SKM-1 (cell line): ENCODE data around the gene DHRS3.
"Not testable (repeated sequence)": the region's sequence is repeated elsewhere in the genome, so short reads cannot be mapped to it uniquely, and the experiment has no call there.

Source experiments
- DNase-seq: peaks from one replicate; lab custom pipeline; 2025; ENCODE audit not compliant: unreplicated experiment; lab: John Stamatoyannopoulos, UW

DHRS3 gene

GRCh38 chr1:12578860-12579422 is 39.1 kb downstream of the DHRS3 start:
- DNase-seq: no peak

GRCh38 chr1:12577020-12577419 is 41.0 kb downstream of the DHRS3 start:
- DNase-seq: no peak

DNA sequence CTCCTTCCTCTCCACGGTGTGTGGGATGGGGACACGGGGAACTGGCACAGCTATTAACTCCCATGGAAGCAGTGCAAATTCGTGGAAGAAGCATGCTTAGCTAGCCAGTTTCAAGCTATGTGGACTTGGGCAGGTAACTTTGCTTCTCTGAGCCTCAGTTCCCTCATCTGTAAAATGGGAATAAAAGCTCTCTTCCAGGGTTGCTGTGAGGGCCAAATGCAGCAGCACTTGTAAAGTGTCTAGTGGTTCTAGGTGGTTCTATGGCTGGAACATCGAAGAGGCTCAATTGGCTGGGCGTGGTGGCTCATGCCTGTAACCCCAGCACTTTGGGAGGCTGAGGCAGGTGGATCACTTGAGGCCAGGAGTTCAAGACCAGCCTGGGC is 43.3 kb downstream of the DHRS3 start:
- DNase-seq: no peak

DNA sequence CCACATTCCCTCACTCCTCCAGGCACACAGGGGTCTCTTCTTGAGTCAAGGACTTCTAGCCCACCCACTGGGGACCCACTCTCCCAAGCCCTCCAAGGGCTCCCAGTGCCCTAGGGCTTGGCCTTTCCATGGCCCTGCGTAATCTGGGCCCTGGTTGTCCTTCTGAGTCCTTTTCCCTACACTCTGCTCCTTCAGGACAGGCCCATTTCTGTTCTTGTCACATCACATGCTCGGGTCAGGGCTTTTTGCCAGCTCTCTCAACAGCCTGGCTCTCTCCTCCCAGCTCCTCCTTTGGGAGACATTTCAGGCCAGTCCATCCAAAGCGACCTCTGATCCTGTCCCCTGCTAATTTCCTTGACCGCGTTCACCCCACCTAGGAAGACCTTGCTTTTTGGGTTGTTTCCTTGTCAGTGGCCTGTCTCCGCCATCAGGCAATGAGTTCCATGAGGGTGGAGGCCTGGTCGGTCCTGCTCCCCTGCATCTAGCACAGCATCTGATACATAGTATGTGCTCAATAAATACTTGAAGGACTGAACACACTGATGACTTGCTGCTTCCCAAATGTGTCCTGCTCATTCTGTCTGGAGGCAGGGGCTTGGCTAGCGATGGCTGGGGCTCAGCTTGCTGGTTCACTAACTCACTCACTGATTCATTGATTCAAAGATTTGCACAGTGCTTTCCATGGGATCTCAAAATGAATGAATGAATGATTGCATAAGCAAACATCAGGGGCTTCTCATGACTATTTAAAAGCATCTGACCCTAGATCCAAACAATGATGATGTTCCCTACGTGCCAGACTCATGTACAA is 44.8 kb downstream of the DHRS3 start:
- no peak for DNase-seq

GRCh38 chr1:12572522-12572921 is 45.5 kb downstream of the DHRS3 start:
- DNase-seq: no peak

DNA sequence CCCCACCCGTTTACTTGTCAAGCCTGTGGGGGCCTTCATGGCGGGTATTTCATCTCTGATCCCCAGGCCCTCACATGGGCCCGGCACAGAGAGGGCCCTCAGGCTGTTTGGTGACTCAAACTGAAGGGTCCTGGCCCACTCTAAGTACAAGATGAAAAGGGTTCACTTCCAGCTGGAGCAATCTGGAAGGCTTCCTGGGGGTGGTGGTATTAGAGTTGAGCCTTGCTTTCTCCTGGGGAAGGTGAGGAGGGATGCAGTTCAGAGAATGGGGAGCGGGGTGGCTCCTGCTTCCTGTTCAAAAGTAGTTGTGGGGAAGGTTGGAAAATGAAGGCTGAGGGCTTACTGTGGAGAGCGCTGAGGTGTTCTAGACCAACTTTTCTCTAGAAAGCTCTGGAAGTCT is 47.7 kb downstream of the DHRS3 start:
- no peak for DNase-seq

GRCh38 chr1:12568009-12568767 is 49.8 kb downstream of the DHRS3 start:
- no peak for DNase-seq

DNA sequence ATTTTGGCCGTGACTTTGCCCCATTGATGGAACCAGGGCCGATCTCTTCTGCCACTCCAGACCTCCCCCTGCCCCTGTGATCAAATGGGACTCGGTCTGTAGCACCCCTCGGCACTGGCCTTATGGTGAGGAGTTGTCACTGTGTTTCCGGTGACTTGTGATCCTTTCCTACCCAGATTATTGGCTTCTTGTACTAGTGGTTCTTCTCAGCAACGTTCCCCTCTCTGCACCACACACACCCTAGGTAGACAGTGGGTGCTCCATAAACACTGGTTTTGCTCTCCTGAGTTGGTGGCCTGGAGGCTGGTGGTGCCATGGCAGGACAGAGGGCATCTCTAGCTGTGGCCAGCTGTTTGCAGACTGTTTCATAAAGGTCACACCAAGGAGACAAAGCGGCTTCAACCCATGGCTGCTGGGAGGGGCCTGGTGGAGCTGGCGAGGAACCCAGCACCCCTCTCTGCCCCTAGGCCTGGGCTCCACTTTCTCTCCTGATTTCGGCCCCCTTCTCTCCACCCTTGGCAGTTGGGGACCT is 50.7 kb downstream of the DHRS3 start:
- no peak for DNase-seq

GRCh38 chr1:12566484-12567287 is 51.3 kb downstream of the DHRS3 start:
- no peak for DNase-seq

- no peak for DNase-seq
These were observed 52.1 kb downstream of the DHRS3 start for GRCh38 chr1:12565966-12566352.

DNA sequence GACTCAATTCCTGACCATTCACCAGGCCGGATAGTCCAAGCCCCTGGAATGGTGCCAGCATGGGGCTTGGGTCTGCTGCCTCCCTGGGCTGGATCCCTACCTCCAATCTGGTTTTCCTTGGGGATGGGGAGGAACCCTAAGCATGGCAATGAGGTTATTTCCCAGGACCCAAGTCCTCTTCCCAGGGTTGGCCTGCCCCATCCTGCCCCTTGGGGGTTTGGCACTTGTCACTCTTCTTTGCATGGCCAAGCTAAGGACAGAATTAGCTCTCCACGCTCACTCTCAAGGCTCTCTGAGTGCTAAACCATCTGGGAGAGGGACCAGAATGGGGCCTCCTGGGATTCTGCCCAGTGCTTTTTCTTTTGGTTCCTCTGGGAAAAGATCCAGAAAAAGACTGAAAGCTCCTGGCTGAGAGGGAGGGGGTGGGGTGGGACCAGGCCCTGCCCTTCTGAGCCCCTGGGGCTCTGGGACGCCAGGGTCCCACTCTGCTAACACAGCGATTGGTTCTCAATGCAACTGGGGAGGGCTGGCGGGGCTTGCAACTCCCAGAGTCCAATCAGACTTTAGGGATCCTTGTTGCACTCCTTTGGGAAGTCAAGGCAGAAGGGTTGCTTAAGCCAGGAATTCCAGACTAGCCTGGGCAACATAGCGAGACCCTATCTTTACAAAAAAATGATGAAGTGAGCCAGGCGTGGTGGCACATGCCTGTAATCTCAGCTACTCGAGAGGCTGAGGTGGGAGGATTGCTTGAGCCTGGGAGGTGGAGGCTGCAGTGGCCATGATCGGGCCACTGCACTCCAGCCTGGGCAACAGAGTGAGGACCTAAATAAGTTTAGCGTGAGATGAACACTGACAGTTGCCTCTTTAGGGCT is 52.7 kb downstream of the DHRS3 start:
- DNase-seq: no peak

DNA sequence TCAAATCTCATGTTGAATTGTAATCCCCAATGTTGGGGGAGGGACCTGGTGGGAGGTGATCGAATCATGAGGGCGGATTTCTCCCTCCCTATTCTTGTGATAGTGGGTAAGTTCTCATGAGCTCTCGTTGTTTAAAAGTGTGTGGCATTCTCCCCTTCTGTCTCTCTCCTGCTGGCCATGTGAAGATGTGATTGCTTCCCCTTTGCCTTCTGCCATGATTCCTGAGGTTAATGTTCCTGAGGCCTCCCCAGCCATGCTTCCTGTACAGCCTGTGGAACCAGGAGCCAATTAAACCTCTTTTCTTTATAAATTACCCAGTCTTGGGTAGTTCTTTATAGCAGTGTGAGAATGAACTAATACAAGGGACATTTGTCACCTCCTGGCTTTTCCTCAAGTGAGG is 53.8 kb downstream of the DHRS3 start:
- DNase-seq: not testable (repeated sequence)

DNA sequence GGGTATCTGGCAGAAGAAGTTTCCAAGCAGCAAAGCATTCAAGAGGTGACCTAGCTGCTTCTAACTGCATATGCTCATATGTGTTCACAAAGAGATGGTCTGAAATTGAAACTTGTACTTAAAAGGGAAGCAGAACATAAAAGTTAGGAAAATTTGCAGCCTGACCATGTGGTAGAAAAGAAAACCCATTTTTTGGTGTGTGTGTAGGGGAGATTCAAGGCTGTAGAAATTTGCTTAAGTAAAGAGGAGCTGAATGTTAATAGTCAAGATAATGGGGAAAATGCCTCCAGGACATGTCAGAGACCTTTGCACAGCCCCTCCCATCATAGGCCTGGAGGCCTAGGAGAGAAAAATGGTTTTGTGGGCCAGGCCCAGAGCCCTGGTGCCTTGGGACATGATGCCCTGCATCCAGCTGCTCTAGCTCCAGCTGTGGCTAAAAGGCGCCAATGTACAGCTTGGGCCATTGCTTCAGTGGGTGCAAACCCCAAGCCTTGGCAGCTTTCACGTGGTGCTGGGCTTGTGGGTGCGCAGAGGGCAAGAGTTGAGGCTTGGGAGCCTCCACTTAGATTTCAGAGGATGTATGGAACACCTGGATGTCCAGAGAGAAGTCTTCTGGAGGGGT is 54.9 kb downstream of the DHRS3 start:
- no peak for DNase-seq

DNA sequence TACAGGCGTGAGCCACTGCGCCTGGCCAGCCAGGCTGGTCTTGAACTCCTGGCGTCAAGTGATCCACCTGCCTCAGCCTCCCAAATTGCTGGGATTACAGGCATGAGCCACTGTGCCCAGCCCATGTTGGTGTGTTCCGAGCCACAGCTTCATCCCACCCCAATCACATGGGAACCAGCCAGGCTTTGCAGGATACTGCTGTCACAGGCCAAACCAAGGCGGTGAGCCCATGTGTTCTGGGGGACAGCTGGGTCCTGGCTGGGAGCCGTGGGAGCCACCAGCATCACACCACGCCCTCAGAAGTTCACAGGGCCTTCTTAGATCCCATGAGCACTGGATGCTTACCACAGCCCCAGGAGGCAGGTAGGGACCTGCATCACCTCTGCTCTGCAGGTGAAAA is 56.9 kb downstream of the DHRS3 start:
- no peak for DNase-seq

- no peak for DNase-seq
These were observed 60.8 kb downstream of the DHRS3 start for GRCh38 chr1:12556957-12557935.

- no peak for DNase-seq
These were observed 61.6 kb downstream of the DHRS3 start for GRCh38 chr1:12556368-12556930.

DNA sequence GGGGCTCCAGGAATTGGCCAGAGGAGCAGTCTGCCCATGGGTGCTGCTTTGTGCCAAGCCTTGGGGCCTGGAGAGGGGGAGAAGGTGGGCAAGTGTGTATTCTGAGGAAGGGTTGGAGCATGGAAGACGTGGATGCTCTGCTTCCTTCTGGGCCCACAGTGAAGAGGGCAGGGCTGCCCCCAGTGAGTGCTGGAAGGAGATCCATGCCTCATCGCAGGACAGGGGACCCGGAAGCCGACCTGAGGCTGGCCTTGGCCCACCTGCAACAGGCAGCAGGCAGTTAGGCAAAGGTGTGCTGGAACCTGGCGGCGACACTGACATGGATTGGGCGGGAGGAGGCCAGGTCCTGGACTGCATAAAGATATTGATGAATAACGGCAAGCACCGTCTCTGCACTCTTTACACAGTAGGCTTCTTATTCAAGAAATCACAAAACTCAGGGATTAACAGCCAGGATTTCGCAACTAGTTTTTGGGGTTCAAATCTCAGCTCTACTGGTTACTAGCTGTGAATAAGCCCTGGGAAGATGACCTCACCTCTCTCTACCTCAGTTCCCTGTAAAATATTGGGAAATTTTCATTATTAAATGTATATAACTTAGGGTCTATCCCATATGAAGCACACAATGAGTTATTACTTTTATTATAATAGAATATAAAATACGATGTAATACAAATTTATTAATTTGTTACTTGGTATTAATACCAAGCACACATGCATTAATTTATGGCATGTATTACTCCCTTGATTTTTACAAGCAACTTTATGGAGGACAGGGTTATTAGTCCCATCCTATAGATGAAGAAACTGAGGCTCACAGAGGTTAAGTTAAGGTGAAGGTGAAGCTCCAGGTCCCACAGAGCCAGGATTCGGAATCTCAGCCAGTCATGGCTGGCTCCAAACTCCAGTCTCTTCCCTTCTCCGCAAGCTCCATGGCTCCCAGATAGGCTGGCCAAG is 62.3 kb downstream of the DHRS3 start:
- no peak for DNase-seq
